ENCODE data around the gene AKT1.

DNA sequence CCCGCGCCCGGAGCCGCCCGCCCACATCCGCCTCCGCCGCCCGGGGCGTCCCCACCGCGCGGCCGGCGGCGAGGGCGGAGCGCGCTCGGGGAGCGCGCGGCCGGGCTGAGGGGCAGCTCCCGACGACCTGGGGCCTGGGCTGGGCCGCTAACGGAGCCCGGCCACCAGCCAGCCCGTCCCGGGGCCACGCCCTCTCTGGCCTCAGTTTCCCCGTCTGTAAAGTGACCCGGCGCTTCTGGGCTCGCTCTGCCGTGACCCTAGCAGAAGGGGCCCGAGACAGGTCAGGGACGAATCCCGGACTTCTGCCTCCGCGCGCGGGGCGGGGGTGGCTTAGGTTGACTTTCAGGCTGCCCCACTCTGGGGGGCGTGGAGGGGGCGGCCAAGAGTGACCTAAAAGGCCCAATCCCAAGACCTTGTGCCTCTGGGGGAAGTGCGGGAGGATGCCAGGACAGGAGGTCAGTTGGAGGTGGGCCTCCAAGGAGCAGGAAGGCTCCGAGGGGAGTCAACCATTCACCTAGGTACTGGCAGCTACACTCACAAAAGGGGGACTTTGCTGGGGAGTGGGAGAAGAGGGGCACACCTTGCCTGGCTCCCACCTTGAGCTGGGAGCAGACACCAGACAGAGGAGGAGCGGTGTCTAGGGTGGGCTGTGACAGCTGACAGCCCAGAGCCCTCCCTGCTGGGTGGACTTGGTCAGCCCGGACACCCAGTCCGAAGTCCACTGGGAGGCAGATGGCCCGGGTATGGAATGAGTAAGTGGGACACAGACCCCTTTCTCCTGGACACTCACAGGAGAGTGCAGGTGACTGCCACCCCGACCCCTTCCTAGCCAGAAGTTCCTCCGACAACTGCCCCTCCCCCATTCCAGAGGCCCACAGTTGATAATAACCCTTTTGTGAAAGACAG, 486 bp upstream of the AKT1 start:
- TF ChIP-seq KLF13 (CRISPR knock-in tag; IDR thresholded peaks at IDR 0.05), result no peak
- TF ChIP-seq RFX5 (IDR thresholded peaks at IDR 0.05; ENCODE audit: low read depth, low read length), result no peak
